Breast epithelium (tissue), 4 donors: ENCODE data around the gene RORB. TPM values are rescaled to one million over a fixed set of nuclear protein-coding genes. Genes with fewer than 3 reads are reported as not detected.

ENCODE experiments used
- DNase-seq, 2 donors: peaks; one replicate each; pipeline ENCODE4 v3.0.0-alpha.2; 2019; ENCODE audit warnings: low spot score in 2 of 2
- H3K27ac ChIP-seq, 2 donors: fragments of 200-600 bp; sonication (generic) in 1 of 2; one replicate each; pipeline ENCODE4 v1.5.1; 2016 to 2019; ENCODE audit warnings: mild to moderate bottlenecking in 1 of 2
- H3K27me3 ChIP-seq, 2 donors: fragments of 200-600 bp; sonication (generic) in 1 of 2; one replicate each; pipeline versions ENCODE4 v1.5.1 to v1.6.0; 2017 to 2019; ENCODE audit warnings: control low read depth in 1 of 2, mild to moderate bottlenecking in 1 of 2
- H3K36me3 ChIP-seq: fragments of 200-600 bp; one replicate; pipeline ENCODE4 v1.5.1; 2019
- H3K4me1 ChIP-seq, 2 donors: fragments of 200-600 bp; sonication (generic); one replicate each; pipeline ENCODE4 v1.5.1; 2016 to 2019; ENCODE audit warnings: control low read depth in 1 of 2
- H3K4me3 ChIP-seq, 3 donors: fragments of 200-600 bp; sonication (generic); 1 replicate in 2 of 3; 2 replicates in 1 of 3; pipeline ENCODE4 v1.5.1; 2016 to 2019; ENCODE audit warnings: mild to moderate bottlenecking in 3 of 3, moderate library complexity in 2 of 3
- H3K9me3 ChIP-seq, 2 donors: fragments of 200-600 bp; sonication (generic) in 1 of 2; one replicate each; pipeline ENCODE4 v1.5.1; 2016 to 2019; ENCODE audit warnings: control low read depth in 1 of 2
- POLR2A ChIP-seq: fragments of 450-650 bp; IDR thresholded peaks from one replicate; pipeline ENCODE4 v1.6.1; 2016; ENCODE audit warnings: antibody characterized with exemption, mild to moderate bottlenecking, moderate library complexity
- POLR2AphosphoS5 ChIP-seq, 3 donors: sonication (generic); formaldehyde crosslinking; IDR thresholded peaks; one replicate each; pipeline ENCODE4 v1.6.1; 2017; ENCODE audit warnings: antibody characterized with exemption in 3 of 3
- intact Hi-C: fragments of 100-400 bp; cut with DNase I; formaldehyde crosslinking; loops from one replicate; pipeline ENCODE4 v1.15.1; 2023; ENCODE audit warnings: low total_unique reads
- total RNA-seq, 3 donors: library from RNA; depleted of rRNA; stranded (reverse); fragments of >200 nt; gene quantifications; one replicate each; pipeline ENCODE4 v1.1.0, GENCODE V29; 2016
- TF ChIP-seq, protein P1 (sequence below), 3 donors: fragments of 450-650 bp; IDR thresholded peaks; one replicate each; pipeline ENCODE4 v1.5.1; 2016 to 2017; ENCODE audit warnings: antibody characterized with exemption in 3 of 3, mild to moderate bottlenecking in 3 of 3, moderate library complexity in 3 of 3

The RORB gene
- total RNA-seq, 3 donors from 2014 or later, result 0.33 to 3.7 (median 1.0) TPM

DNA sequence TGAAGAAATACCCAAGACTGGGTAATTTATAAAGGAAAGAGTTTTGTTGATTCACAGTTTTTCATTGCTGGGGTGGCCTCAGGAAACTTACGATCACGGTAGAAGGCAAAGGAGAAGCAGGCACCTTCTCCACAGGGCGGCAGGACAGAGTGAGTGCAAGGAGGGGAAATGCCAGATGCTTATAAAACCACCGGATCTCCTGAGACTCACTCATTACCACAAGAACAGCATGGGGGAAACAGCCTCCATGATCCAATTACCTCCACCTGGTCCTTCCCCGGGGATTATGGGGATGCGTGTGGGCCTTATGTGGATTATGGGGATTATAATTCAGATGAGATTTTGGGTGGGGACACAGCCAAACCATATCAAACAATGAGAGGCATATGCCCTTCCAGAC is 18.5 kb upstream of the RORB start:
- H3K27me3 ChIP-seq, result no peaks in the 10 kb centered on the region
- no peak for TF ChIP-seq POLR2AphosphoS5 (IDR thresholded peaks at IDR 0.05)
- TF ChIP-seq, protein P1, sequence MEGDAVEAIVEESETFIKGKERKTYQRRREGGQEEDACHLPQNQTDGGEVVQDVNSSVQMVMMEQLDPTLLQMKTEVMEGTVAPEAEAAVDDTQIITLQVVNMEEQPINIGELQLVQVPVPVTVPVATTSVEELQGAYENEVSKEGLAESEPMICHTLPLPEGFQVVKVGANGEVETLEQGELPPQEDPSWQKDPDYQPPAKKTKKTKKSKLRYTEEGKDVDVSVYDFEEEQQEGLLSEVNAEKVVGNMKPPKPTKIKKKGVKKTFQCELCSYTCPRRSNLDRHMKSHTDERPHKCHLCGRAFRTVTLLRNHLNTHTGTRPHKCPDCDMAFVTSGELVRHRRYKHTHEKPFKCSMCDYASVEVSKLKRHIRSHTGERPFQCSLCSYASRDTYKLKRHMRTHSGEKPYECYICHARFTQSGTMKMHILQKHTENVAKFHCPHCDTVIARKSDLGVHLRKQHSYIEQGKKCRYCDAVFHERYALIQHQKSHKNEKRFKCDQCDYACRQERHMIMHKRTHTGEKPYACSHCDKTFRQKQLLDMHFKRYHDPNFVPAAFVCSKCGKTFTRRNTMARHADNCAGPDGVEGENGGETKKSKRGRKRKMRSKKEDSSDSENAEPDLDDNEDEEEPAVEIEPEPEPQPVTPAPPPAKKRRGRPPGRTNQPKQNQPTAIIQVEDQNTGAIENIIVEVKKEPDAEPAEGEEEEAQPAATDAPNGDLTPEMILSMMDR (IDR thresholded peaks at IDR 0.05), result no peak
- H3K27ac ChIP-seq, result no peak overlapping the region
- intact Hi-C loops, result no loop called here
- no peaks in the 10 kb centered on the region for H3K36me3 ChIP-seq
- H3K9me3 ChIP-seq, result peaks cover 0 to 4% of the 10 kb centered on the region in 2 donors
- no peak overlapping the region for H3K4me3 ChIP-seq
- DNase-seq, result no peak
- no peaks in the 10 kb centered on the region for H3K4me1 ChIP-seq

DNA sequence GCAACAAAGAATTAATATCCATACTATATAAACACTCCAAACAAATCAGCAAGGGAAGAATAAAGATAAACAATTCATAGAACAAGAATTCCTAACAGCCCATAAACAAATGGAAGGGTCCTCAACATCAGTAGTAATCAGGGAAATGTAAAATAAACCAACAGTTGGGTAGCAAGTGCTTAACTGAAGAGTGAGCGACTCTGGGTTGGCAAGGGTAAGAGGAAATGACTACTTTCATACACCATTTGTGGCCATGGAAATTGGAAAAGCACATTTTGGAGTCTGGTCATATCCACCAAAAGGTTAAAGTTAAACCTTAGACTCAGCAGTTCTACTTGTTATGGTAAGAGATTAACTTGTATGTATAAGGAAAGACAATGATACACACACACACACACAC is 17.4 kb upstream of the RORB start:
- H3K4me3 ChIP-seq, result no peak overlapping the region
- DNase-seq, result no peak
- H3K4me1 ChIP-seq, result no peaks in the 10 kb centered on the region
- intact Hi-C loops, result no loop called here
- peaks cover 0 to 4% of the 10 kb centered on the region in 2 donors for H3K9me3 ChIP-seq
- no peaks in the 10 kb centered on the region for H3K36me3 ChIP-seq
- TF ChIP-seq, protein P1 (IDR thresholded peaks at IDR 0.05), result no peak
- TF ChIP-seq POLR2AphosphoS5 (IDR thresholded peaks at IDR 0.05) (no peak), POLR2A (no peak)
- no peaks in the 10 kb centered on the region for H3K27me3 ChIP-seq
- H3K27ac ChIP-seq, result no peak overlapping the region

DNA sequence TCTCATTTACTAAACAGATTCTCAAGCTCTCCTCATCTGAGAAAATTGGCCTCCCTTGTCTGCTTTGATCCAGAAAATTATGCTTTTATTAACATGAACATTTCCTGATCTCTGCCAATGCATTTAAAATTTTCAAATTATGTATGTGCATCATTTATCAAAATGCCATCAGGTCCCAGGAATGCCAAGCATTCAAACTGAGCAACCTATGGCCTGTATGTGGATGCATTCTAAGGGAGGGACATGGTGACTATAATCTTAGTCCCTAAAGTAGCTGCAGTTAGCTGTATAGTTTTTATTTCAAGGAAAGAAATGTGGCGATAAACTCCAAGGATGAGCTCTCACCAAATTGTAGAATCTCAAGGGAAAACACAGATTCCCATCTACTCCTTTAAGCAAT is 9.7 kb upstream of the RORB start:
- intact Hi-C loops, result no loop called here
- Histone ChIP-seq H3K4me3 (no peak overlapping the region), H3K9me3 (no peaks in the 10 kb centered on the region), H3K27me3 (no peaks in the 10 kb centered on the region), H3K4me1 (no peaks in the 10 kb centered on the region), H3K36me3 (no peaks in the 10 kb centered on the region), H3K27ac (no peak overlapping the region)
- TF ChIP-seq POLR2A (no peak), POLR2AphosphoS5 (IDR thresholded peaks at IDR 0.05) (no peak)
- TF ChIP-seq, protein P1 (IDR thresholded peaks at IDR 0.05), result no peak
- DNase-seq, result no peak

DNA sequence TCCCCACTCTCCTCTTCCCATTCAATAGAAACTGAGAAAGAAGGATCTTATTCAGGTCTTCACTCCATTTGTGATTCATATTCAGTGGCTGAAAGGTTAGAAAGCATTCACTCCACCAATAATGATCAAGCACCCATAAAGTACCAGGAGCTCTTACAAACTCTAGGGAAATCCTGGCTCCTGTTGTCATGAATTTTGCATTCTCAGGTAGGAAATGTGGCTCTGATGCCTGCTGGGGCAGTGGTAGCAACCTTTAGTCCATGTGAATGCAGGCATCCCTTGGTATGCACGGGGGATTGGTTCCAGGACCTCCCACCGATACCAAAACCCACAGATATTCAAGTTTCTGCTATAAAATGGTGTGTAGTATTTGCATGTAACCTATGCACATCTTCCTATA is 3.6 kb upstream of the RORB start:
- DNase-seq, result no peak
- Histone ChIP-seq H3K4me1 (no peaks in the 10 kb centered on the region), H3K9me3 (no peaks in the 10 kb centered on the region), H3K36me3 (no peaks in the 10 kb centered on the region), H3K27me3 (peaks cover 0 to 5% of the 10 kb centered on the region in 2 donors), H3K27ac (no peak overlapping the region), H3K4me3 (no peak overlapping the region)
- intact Hi-C loops, result no loop called here
- TF ChIP-seq, protein P1 (IDR thresholded peaks at IDR 0.05), result no peak
- TF ChIP-seq POLR2A (no peak), POLR2AphosphoS5 (IDR thresholded peaks at IDR 0.05) (no peak)

DNA sequence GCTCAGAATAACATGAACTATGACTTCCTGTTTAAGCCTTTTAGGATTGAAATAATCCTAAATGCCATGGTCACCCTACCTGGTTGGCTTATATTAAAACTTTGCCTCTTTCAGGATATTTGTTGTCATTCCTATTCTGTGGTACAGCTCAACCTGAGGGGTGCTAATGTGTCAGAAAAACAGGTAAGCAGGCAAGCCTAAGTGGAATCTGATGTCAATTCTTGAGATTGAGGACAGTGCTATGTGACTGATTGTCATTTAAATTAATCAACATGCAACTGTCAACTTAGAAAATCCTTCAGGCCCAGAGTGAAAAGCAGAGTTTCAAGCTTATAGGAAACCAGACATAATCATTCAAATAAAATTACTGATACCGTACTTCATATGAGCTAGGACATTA is 2.6 kb upstream of the RORB start:
- Histone ChIP-seq H3K36me3 (no peaks in the 10 kb centered on the region), H3K4me1 (no peaks in the 10 kb centered on the region), H3K4me3 (no peak overlapping the region), H3K27ac (no peak overlapping the region), H3K9me3 (no peaks in the 10 kb centered on the region), H3K27me3 (peaks cover 0 to 15% of the 10 kb centered on the region in 2 donors)
- TF ChIP-seq, protein P1 (IDR thresholded peaks at IDR 0.05), result no peak
- TF ChIP-seq POLR2AphosphoS5 (IDR thresholded peaks at IDR 0.05) (no peak), POLR2A (no peak)
- no peak for DNase-seq
- intact Hi-C loops, result no loop called here
